ENCODE results near the gene ELL2.
A peak's percentile ranks its signal among the peaks of the same experiment; 100 is the strongest.

Gene ELL2

GRCh38 chr5:95876782-95877181, 84.9 kb downstream of the ELL2 start:
- no peak for DNase-seq

- no peak for DNase-seq
These were observed 87.4 kb downstream of the ELL2 start for GRCh38 chr5:95874246-95874645.

- DNase-seq, result no peak
These were observed 88.3 kb downstream of the ELL2 start for GRCh38 chr5:95873351-95873750.

- DNase-seq, result no peak
These were observed 89.0 kb downstream of the ELL2 start for GRCh38 chr5:95872346-95873268.

- DNase-seq, result no peak
These were observed 90.4 kb downstream of the ELL2 start for GRCh38 chr5:95871146-95871806.

- DNase-seq, result no peak
These were observed 91.5 kb downstream of the ELL2 start for GRCh38 chr5:95870105-95870672.

GRCh38 chr5:95869173-95869855, 92.3 kb downstream of the ELL2 start:
- peak; percentile 19 to 70 (median 52) for DNase-seq

- DNase-seq, result no peak
These were observed 93.5 kb downstream of the ELL2 start for GRCh38 chr5:95868136-95868535.

GRCh38 chr5:95866435-95867040, 95.1 kb downstream of the ELL2 start:
- DNase-seq, result no peak

GRCh38 chr5:95864944-95865504, 96.6 kb downstream of the ELL2 start:
- DNase-seq, result no peak

- no peak for DNase-seq
These were observed 97.2 kb downstream of the ELL2 start for GRCh38 chr5:95864456-95864855.

- DNase-seq, result no peak
These were observed 98.3 kb downstream of the ELL2 start for GRCh38 chr5:95863383-95863757.

GRCh38 chr5:95862671-95863382, 98.8 kb downstream of the ELL2 start:
- DNase-seq, result no peak

- no peak for DNase-seq
These were observed 99.6 kb downstream of the ELL2 start for GRCh38 chr5:95861864-95862561.

GRCh38 chr5:95861221-95861863, 100.3 kb downstream of the ELL2 start:
- DNase-seq, result peak in 1 of 6 experiments; percentile 20

- DNase-seq, result no peak
These were observed 102.0 kb downstream of the ELL2 start for GRCh38 chr5:95859661-95860060.

GRCh38 chr5:95858661-95859595, 102.7 kb downstream of the ELL2 start:
- peak; percentile 76 to 88 (median 80) for DNase-seq

GRCh38 chr5:95858023-95858461, 103.6 kb downstream of the ELL2 start:
- DNase-seq, result no peak

Measured in stimulated activated naive CD4-positive, alpha-beta T cell (primary cell).